SJSA1 (cell line): ENCODE data around the gene MEP1A. TPM values are rescaled to one million over a fixed set of nuclear protein-coding genes. Genes with fewer than 3 reads are reported as not detected.
A peak's percentile ranks its signal among the peaks of the same experiment; 100 is the strongest.
"Not testable (repeated sequence)": the region's sequence is repeated elsewhere in the genome, so short reads cannot be mapped to it uniquely, and the experiment has no call there.

Experiments used
- DNase-seq, 2 experiments: peaks; one replicate each; pipeline ENCODE4 v3.0.0-alpha.2; 2015 to 2020; ENCODE audit warnings: low spot score in 2 of 2, low read depth in 1 of 2
- H3K27ac ChIP-seq: fragments of 250-450 bp; sonication (Bioruptor Pico); 2 replicates; pipeline ENCODE4 v1.5.1; 2020; ENCODE audit warnings: mild to moderate bottlenecking, moderate library complexity
- H3K27me3 ChIP-seq: fragments of 250-450 bp; sonication (Bioruptor Pico); replicated peaks from 2 replicates; pipeline ENCODE4 v1.5.1; 2020; ENCODE audit warnings: mild to moderate bottlenecking, moderate library complexity
- H3K36me3 ChIP-seq: fragments of 250-450 bp; sonication (Bioruptor Pico); 2 replicates; pipeline ENCODE4 v1.5.1; 2020; ENCODE audit warnings: mild to moderate bottlenecking
- H3K4me1 ChIP-seq: fragments of 250-450 bp; sonication (Bioruptor Pico); replicated peaks from 2 replicates; pipeline ENCODE4 v1.6.1; 2021; ENCODE audit warnings: mild to moderate bottlenecking
- H3K4me3 ChIP-seq: fragments of 250-450 bp; sonication (Bioruptor Pico); 2 replicates; pipeline ENCODE4 v1.5.1; 2020; ENCODE audit warnings: mild to moderate bottlenecking
- H3K9me3 ChIP-seq: fragments of 250-450 bp; sonication (Bioruptor Pico); replicated peaks from 2 replicates; pipeline ENCODE4 v1.5.1; 2020; ENCODE audit warnings: mild to moderate bottlenecking
- total RNA-seq: library from RNA; depleted of rRNA; stranded (reverse); fragments of >200 nt; shearing (Covaris generic); gene quantifications from 2 replicates; pipeline ENCODE4 v1.2.3, GENCODE V29; 2014

The MEP1A gene
- total RNA-seq, 1 experiment from 2014 or later: 0.08 TPM

- Histone ChIP-seq H3K27me3 (no peaks in the 10 kb centered on the region), H3K27ac (no peak overlapping the region), H3K9me3 (no peaks in the 10 kb centered on the region), H3K36me3 (no peaks in the 10 kb centered on the region), H3K4me1 (no peaks in the 10 kb centered on the region), H3K4me3 (no peak overlapping the region)
- DNase-seq: no peak
Measured at GRCh38 chr6:46832816-46833215, 39.6 kb downstream of the MEP1A start.

DNA sequence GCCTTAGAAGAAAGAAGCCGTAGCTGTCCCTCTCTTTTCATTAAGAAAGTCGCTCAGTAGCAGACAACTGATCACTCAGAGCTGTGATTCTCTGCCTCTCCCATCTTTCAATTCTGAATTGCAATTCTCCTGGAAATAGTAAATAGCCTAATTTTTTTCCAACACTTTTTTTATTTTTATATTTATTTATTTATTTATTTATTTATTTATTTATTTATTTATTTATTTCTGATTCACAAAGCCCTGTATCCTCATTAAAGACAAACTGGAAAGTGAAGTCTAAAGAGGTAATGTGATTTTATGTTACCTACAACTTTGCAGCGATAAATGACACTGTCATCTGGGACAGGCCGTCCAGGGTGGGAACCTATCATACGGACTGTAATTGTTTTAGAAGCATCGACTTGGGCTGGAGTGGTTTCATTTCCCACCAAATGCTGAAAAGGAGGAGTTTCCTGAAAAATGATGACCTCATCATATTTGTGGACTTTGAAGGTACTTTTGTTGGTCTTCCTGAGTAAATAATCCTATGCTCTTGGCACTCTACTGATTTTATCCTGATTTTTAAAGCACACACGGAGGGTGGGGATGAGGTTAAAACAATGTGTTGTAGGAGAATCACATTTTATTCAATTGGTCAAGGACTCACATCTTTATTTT lies 41.2 kb downstream of the MEP1A start:
- H3K4me3 ChIP-seq, H3K27ac ChIP-seq, H3K36me3 ChIP-seq, H3K9me3 ChIP-seq, H3K4me1 ChIP-seq, DNase-seq, H3K27me3 ChIP-seq: not testable (repeated sequence)

DNA sequence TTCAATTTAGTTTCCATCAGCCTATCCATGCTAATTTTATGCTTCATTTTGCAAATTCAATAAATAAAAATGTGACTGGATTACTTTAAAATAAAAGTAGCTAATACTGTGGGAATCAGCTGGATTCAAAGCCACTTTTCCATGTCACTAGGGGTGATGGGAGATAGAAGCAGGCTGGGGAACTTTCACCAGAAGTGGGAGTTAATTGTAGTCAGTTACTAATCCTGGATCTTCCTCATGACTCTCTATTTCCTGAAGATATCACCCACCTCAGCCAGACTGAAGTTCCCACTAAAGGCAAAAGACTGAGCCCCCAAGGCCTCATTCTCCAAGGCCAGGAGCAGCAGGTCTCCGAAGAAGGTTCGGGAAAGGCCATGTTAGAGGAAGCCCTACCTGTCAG lies 41.8 kb downstream of the MEP1A start:
- not testable (repeated sequence) for DNase-seq, H3K27ac ChIP-seq, H3K9me3 ChIP-seq, H3K4me1 ChIP-seq, H3K4me3 ChIP-seq, H3K36me3 ChIP-seq, H3K27me3 ChIP-seq

DNA sequence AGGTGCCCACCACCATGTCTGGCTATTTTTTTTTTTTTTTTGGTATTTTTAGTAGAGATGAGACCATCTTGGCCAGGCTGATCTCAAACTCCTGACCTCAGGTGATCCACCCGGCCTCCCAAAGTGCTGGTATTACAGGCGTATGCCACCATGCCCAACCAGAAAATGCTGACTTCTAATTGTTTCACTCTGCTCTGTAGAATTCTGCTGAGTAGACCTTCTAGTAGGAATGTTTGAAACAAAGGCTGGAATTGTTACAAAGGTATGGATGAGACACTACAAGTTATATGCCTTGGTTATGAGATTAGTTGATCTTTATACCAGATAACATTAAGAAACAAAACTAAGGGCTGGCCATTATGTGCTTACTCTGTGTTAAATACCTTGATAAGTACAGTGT lies 44.8 kb downstream of the MEP1A start:
- H3K4me3 ChIP-seq: no peak overlapping the region

DNA sequence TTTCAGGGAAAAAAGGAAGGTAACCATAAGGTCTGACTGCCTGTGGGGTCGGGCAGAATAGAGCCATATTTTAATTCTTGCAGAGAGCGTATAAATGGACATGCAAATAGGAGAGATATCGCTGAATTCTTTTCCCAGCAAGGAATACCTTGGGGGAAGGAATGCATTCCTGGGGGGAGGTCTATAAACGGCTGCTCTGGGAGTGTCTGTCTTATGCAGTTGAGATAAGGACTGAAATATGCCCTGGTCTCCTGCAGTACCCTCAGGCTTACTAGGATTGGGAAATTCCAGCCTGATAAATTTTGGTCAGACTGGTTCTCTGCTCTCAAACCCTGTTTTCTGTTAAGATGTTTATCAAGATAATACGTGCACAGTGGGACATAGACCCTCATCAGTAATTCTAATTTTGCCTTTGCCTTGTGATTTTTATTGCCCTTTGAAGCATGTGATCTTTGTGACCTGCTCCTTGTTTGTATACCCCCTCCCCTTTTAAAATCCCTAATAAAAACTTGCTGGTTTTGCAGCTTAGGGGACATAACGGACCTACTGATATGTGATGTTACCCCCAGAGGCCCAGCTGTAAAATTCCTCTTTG lies 49.2 kb downstream of the MEP1A start:
- not testable (repeated sequence) for H3K4me3 ChIP-seq, H3K9me3 ChIP-seq, H3K4me1 ChIP-seq, H3K36me3 ChIP-seq, DNase-seq, H3K27ac ChIP-seq, H3K27me3 ChIP-seq

More for the DNA sequence above, 44.8 kb downstream of the MEP1A start:
- H3K27ac ChIP-seq: no peak overlapping the region
- no peaks in the 10 kb centered on the region for H3K9me3 ChIP-seq
- H3K27me3 ChIP-seq: no peaks in the 10 kb centered on the region
- no peaks in the 10 kb centered on the region for H3K36me3 ChIP-seq
- no peaks in the 10 kb centered on the region for H3K4me1 ChIP-seq
- DNase-seq: no peak

GRCh38 chr6:46845126-46845525 lies 51.9 kb downstream of the MEP1A start:
- no peaks in the 10 kb centered on the region for H3K4me1 ChIP-seq
- no peaks in the 10 kb centered on the region for H3K27me3 ChIP-seq
- H3K36me3 ChIP-seq: no peaks in the 10 kb centered on the region
- no peaks in the 10 kb centered on the region for H3K9me3 ChIP-seq
- DNase-seq: no peak
- no peak overlapping the region for H3K27ac ChIP-seq
- H3K4me3 ChIP-seq: no peak overlapping the region

DNA sequence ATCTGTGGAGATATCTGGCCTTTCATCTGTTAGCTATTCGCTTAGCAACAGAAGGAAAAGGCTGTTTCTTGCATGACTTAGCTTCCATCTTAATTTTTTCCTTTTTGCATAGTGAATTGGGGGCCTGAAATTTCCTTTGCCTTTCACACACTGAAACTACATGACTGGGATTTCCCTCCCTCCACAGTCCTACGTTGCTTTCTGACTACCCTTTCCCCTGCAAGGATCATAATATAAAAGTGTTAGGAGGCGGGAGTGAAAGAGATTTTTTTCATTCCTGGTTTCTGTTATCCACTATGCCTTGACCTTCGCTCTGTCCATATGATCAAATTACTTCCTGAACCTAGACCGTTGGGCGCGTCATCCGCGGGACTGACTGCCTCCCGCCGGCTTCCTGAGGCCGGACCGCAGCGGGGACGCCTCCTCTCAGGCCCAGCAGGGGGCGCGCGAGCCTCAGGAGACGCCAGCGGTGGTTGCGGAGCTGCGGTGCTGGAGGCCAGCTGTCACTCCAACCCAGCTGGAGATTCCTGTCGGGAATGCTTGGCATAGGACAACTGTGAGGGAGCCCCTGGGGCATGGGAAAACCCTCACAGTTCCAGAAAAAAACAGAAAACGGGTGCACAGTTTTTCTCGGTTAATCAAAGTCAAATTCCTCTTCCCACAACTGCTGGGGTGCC lies 55.6 kb downstream of the MEP1A start:
- DNase-seq: peak; percentile 78 to 82

DNA sequence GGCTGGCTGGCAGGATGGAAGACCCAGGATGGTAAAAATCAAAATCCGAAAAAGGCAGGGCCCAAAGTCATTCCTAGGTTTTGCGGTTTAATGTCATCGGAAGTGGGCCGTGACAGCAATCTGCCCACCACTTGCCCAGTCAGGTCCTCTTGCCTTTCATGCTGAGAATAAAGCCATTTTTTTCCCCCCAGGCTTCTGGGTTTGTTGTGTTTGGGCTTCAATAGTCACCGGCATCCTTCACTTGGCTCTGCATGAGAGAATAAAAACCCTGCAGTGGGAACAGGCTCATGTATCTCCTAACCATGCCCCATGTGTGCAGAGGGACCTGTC lies 56.1 kb downstream of the MEP1A start:
- no peak for DNase-seq
- Histone ChIP-seq H3K9me3 (no peaks in the 10 kb centered on the region), H3K27me3 (no peaks in the 10 kb centered on the region), H3K27ac (no peak overlapping the region), H3K4me3 (no peak overlapping the region), H3K4me1 (no peaks in the 10 kb centered on the region), H3K36me3 (no peaks in the 10 kb centered on the region)

More for the DNA sequence above, 55.6 kb downstream of the MEP1A start:
- no peaks in the 10 kb centered on the region for H3K4me1 ChIP-seq
- H3K27ac ChIP-seq: no peak overlapping the region
- no peaks in the 10 kb centered on the region for H3K9me3 ChIP-seq
- no peaks in the 10 kb centered on the region for H3K36me3 ChIP-seq
- H3K4me3 ChIP-seq: no peak overlapping the region
- H3K27me3 ChIP-seq: no peaks in the 10 kb centered on the region

- no peaks in the 10 kb centered on the region for H3K4me1 ChIP-seq
- no peak overlapping the region for H3K27ac ChIP-seq
- H3K9me3 ChIP-seq: no peaks in the 10 kb centered on the region
- no peak for DNase-seq
- no peaks in the 10 kb centered on the region for H3K27me3 ChIP-seq
- no peaks in the 10 kb centered on the region for H3K36me3 ChIP-seq
- H3K4me3 ChIP-seq: no peak overlapping the region
Measured at GRCh38 chr6:46850792-46851191, 57.6 kb downstream of the MEP1A start.

GRCh38 chr6:46851576-46851975 lies 58.4 kb downstream of the MEP1A start:
- H3K36me3 ChIP-seq, H3K4me1 ChIP-seq, H3K4me3 ChIP-seq, H3K9me3 ChIP-seq, DNase-seq, H3K27ac ChIP-seq, H3K27me3 ChIP-seq: not testable (repeated sequence)

- not testable (repeated sequence) for DNase-seq, H3K4me1 ChIP-seq, H3K4me3 ChIP-seq, H3K9me3 ChIP-seq, H3K27ac ChIP-seq, H3K27me3 ChIP-seq, H3K36me3 ChIP-seq
Measured at GRCh38 chr6:46855966-46856365, 62.8 kb downstream of the MEP1A start.

GRCh38 chr6:46862381-46862780 lies 69.2 kb downstream of the MEP1A start:
- H3K9me3 ChIP-seq: no peaks in the 10 kb centered on the region; the same call in 1 of the 2 replicates
- no peak for DNase-seq

DNA sequence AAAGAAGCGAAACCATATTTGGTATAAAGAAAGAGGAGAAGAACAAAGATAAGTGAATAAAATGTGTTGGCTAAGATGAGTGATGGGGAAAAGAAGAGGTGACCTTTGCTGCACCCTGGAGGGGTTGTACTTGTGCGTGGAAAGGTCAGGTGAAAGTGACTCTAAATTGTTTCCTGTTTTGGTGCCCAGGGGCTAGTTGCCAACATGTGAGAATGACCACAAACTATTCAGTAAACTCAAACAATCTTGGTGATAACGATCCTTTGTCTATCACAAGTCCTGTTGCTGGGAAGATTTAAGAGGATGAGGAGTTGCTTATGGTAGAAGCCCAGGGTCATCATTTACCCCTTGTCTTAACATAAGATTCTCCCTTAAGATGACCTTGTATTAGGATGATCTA lies 70.6 kb downstream of the MEP1A start:
- no peak overlapping the region for H3K27ac ChIP-seq
- no peaks in the 10 kb centered on the region; the same call in 1 of the 2 replicates for H3K4me1 ChIP-seq
- no peak for DNase-seq

More at GRCh38 chr6:46862381-46862780, 69.2 kb downstream of the MEP1A start:
- Histone ChIP-seq H3K4me1 (no peaks in the 10 kb centered on the region; the same call in 1 of the 2 replicates), H3K27ac (no peak overlapping the region), H3K36me3 (no peaks in the 10 kb centered on the region), H3K27me3 (no peaks in the 10 kb centered on the region), H3K4me3 (no peak overlapping the region)

GRCh38 chr6:46865221-46865620 lies 72.0 kb downstream of the MEP1A start:
- DNase-seq: no peak
- no peaks in the 10 kb centered on the region for H3K36me3 ChIP-seq

More for the DNA sequence above, 70.6 kb downstream of the MEP1A start:
- H3K9me3 ChIP-seq: no peaks in the 10 kb centered on the region; the same call in 1 of the 2 replicates
- no peaks in the 10 kb centered on the region for H3K27me3 ChIP-seq
- no peak overlapping the region for H3K4me3 ChIP-seq
- no peaks in the 10 kb centered on the region for H3K36me3 ChIP-seq

More at GRCh38 chr6:46865221-46865620, 72.0 kb downstream of the MEP1A start:
- Histone ChIP-seq H3K4me1 (no peaks in the 10 kb centered on the region; the same call in 1 of the 2 replicates), H3K9me3 (no peaks in the 10 kb centered on the region; the same call in 1 of the 2 replicates), H3K27me3 (no peaks in the 10 kb centered on the region), H3K4me3 (no peak overlapping the region), H3K27ac (no peak overlapping the region)
